GM12872 (cell line): Measurements from ENCODE around the gene OMG.

Experiments
- CTCF ChIP-seq: IDR thresholded peaks from 3 replicates; pipeline ENCODE4 v1.5.1; 2011; ENCODE audit warnings: low read depth, mild to moderate bottlenecking, low read length, moderate library complexity; ENCODE audit not compliant: insufficient read depth

Gene OMG, protein sequence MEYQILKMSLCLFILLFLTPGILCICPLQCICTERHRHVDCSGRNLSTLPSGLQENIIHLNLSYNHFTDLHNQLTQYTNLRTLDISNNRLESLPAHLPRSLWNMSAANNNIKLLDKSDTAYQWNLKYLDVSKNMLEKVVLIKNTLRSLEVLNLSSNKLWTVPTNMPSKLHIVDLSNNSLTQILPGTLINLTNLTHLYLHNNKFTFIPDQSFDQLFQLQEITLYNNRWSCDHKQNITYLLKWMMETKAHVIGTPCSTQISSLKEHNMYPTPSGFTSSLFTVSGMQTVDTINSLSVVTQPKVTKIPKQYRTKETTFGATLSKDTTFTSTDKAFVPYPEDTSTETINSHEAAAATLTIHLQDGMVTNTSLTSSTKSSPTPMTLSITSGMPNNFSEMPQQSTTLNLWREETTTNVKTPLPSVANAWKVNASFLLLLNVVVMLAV

GRCh38 chr17:31297090-31297489 is at the start of gene OMG:
OMG (minus strand) TSS chr17:31297239; CDS start chr17:31296331, 908 bp downstream.
- TF ChIP-seq CTCF, result no peak

DNA sequence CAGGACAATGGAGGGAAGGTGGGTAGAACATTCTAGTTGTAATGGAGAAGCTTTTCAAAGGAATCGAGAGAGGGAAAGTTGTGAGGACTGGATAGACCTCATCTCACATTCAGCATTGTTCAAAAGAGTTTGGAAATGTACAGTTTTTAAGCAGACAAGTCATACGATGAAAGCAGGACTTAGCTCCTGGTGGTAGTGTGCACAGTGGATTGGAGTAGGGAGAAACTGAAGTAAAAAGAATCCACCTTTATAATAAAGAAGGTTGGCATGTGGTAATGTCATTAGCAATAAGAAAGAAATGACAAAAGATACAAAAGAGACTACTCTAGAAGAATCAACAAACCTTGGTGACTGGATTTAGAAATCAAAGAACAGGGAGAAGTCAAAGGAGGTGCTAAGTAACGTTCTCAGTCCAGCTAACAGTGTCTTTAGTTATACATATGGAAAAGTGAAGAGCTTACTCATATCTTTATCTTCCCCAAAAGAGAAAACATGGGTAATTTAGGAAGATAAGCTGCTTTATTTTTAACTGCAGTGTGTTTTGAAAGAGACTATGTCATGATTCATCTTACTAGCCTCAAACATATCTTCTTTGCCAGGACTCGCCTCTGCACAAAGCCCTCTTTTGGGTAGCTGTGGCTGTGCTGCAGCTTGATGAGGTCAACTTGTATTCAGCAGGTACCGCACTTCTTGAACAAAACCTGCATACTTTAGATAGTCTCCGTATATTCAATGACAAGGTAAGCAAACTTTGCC is 43.0 kb upstream of the OMG start:
- TF ChIP-seq CTCF, result no peak

GRCh38 chr17:31329221-31329620 is 32.2 kb upstream of the OMG start:
- no peak for TF ChIP-seq CTCF

- no peak for TF ChIP-seq CTCF
Measured at GRCh38 chr17:31328160-31328535, 31.1 kb upstream of the OMG start.

DNA sequence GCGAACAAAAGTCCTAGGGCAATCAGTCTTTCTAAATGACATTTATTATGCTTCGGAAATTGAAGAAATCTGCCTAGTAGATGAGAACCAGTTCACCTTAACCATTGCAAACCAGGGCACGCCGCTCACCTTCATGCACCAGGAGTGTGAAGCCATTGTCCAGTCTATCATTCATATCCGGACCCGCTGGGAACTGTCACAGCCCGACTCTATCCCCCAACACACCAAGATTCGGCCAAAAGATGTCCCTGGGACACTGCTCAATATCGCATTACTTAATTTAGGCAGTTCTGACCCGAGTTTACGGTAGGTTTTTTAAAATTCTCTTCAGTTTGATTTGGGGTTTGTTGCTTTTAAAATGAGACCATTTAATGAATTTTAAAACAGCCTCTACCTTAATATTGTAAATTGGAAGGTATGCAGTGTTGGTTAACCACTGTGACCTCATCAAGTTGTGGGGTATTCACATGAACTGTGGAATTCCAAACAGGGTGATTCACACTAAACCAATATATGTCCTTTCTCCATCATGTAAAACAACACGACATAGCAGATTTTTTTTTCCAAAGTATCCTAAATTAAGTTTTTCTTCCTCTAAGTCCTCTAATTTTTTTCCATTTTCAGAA is 30.6 kb upstream of the OMG start:
- TF ChIP-seq CTCF, result no peak

GRCh38 chr17:31323551-31323950 is 26.5 kb upstream of the OMG start:
- no peak for TF ChIP-seq CTCF

- no peak for TF ChIP-seq CTCF
Measured at GRCh38 chr17:31321966-31322365, 24.9 kb upstream of the OMG start.
